Measurements from ENCODE around the gene PCDH9.

PCDH9 gene

DNA sequence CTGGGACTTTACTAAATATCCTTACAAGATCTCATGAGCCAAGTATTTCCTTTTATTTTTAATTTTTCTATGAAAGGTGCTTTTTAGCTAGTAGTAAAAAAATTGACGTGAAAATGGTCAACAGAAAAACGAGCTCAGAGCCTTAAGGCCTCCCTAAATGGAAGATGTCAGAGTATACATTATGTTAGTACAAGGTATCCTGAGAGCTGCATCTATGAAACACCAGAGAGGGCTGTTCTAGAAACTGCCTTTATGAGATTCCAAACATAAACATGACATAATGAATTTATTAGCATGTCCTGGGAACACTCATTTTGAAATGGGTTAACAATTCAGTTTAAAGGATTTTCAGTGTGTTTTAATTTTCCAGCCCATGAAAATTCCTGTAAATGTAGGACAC is 146.6 kb downstream of the PCDH9 start:
- TF ChIP-seq, protein P1, sequence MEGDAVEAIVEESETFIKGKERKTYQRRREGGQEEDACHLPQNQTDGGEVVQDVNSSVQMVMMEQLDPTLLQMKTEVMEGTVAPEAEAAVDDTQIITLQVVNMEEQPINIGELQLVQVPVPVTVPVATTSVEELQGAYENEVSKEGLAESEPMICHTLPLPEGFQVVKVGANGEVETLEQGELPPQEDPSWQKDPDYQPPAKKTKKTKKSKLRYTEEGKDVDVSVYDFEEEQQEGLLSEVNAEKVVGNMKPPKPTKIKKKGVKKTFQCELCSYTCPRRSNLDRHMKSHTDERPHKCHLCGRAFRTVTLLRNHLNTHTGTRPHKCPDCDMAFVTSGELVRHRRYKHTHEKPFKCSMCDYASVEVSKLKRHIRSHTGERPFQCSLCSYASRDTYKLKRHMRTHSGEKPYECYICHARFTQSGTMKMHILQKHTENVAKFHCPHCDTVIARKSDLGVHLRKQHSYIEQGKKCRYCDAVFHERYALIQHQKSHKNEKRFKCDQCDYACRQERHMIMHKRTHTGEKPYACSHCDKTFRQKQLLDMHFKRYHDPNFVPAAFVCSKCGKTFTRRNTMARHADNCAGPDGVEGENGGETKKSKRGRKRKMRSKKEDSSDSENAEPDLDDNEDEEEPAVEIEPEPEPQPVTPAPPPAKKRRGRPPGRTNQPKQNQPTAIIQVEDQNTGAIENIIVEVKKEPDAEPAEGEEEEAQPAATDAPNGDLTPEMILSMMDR (conservative IDR thresholded peaks at IDR 0.05; ENCODE audit: low read depth, low read length), result no peak
- no peak for DNase-seq (ENCODE audit: low read depth)

DNA sequence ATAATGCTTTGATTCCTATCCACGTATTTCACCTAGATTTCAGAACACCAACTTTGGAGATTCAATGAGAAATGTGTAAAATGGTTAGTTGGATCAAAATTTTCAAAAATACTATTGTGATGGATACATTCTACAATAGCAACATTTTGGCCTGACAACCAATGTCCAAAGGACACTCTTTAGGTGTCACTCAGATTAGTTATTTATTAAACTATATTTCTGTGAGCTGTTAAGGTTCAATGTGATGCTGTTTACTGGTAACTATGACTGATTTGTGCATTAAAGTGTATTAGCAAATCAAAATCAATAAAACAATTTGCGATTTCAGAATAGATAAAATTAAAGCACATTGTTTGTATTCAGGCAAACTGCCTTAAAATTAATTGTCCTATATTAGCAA is 149.8 kb downstream of the PCDH9 start:
- H3K4me3 ChIP-seq (ENCODE audit: low read depth, low read length), result no peak overlapping the region
- DNase-seq (ENCODE audit: low read depth), result no peak
- TF ChIP-seq, protein P1 (conservative IDR thresholded peaks at IDR 0.05; ENCODE audit: low read depth, low read length), result no peak

More for the DNA sequence above, 146.6 kb downstream of the PCDH9 start:
- no peak overlapping the region for H3K4me3 ChIP-seq (ENCODE audit: low read depth, low read length)

GRCh38 chr13:67078062-67078461 is 152.1 kb downstream of the PCDH9 start:
- no peak overlapping the region for H3K4me3 ChIP-seq (ENCODE audit: low read depth, low read length)
- DNase-seq (ENCODE audit: low read depth), result no peak
- TF ChIP-seq, protein P1 (conservative IDR thresholded peaks at IDR 0.05; ENCODE audit: low read depth, low read length), result no peak

GRCh38 chr13:67077132-67077531 is 153.0 kb downstream of the PCDH9 start:
- DNase-seq (ENCODE audit: low read depth), result no peak
- no peak overlapping the region for H3K4me3 ChIP-seq (ENCODE audit: low read depth, low read length)
- TF ChIP-seq, protein P1 (conservative IDR thresholded peaks at IDR 0.05; ENCODE audit: low read depth, low read length), result no peak

GRCh38 chr13:67076378-67076777 is 153.8 kb downstream of the PCDH9 start:
- TF ChIP-seq, protein P1 (conservative IDR thresholded peaks at IDR 0.05; ENCODE audit: low read depth, low read length), result no peak
- no peak overlapping the region for H3K4me3 ChIP-seq (ENCODE audit: low read depth, low read length)
- DNase-seq (ENCODE audit: low read depth), result peak; percentile 60

GRCh38 chr13:67075239-67075638 is 154.9 kb downstream of the PCDH9 start:
- peak overlapping the region; percentile 3 for H3K4me3 ChIP-seq (ENCODE audit: low read depth, low read length)
- TF ChIP-seq, protein P1 (conservative IDR thresholded peaks at IDR 0.05; ENCODE audit: low read depth, low read length), result peak; percentile 51
- DNase-seq (ENCODE audit: low read depth), result peak; percentile 73

GRCh38 chr13:67071918-67072598 is 158.1 kb downstream of the PCDH9 start:
- no peak for DNase-seq (ENCODE audit: low read depth)
- no peak overlapping the region for H3K4me3 ChIP-seq (ENCODE audit: low read depth, low read length)
- TF ChIP-seq, protein P1 (conservative IDR thresholded peaks at IDR 0.05; ENCODE audit: low read depth, low read length), result no peak
